PC-9 (cell line): ENCODE measurements around the gene PEX11G. TPM values are rescaled to one million over a fixed set of nuclear protein-coding genes. Genes with fewer than 3 reads are reported as not detected.
"Not testable (repeated sequence)": the region's sequence is repeated elsewhere in the genome, so short reads cannot be mapped to it uniquely, and the experiment has no call there.

ENCODE experiments used
- BruUV-seq: library from RNA; stranded (reverse); fragments of 400-500 nt; replicated peaks from 2 replicates; lab custom pipeline; 2021; lab: Mats Ljungman, UMichigan
- CTCF ChIA-PET: fragments of 300-600 bp; sonication (Branson Sonifier 250); formaldehyde crosslinking; loops from one replicate; lab custom pipeline; 2022; ENCODE audit warnings: antibody characterized with exemption; lab: Charles Lee
- POLR2A ChIA-PET: fragments of 300-600 bp; sonication (Branson Sonifier 250); formaldehyde crosslinking; loops from one replicate; lab custom pipeline; 2022; ENCODE audit warnings: antibody characterized with exemption; ENCODE audit not compliant: unreplicated experiment; lab: Charles Lee
- DNase-seq, 2 experiments: peaks; one replicate each; pipeline versions ENCODE4 v3.0.0 to v3.0.0-alpha.2; 2015 to 2022; ENCODE audit warnings: mixed read lengths in 1 of 2
- H2AFZ ChIP-seq: fragments of 200-600 bp; sonication (generic); 2 replicates; pipeline ENCODE4 v1.8.1; 2017; ENCODE audit warnings: antibody characterized with exemption
- H3F3A ChIP-seq: fragments of 200-600 bp; sonication (generic); 2 replicates; pipeline ENCODE4 v1.8.1; 2017; ENCODE audit warnings: antibody characterized with exemption, mild to moderate bottlenecking, low read depth; ENCODE audit not compliant: insufficient read depth
- H3K27ac ChIP-seq: fragments of 200-600 bp; sonication (generic); 2 replicates; pipeline ENCODE4 v1.6.1; 2016; ENCODE audit warnings: mixed run types
- H3K27me3 ChIP-seq: fragments of 200-600 bp; sonication (generic); 2 replicates; pipeline ENCODE4 v1.6.1; 2016; ENCODE audit warnings: low read depth, mixed run types; ENCODE audit not compliant: insufficient read depth
- H3K36me3 ChIP-seq: fragments of 200-600 bp; sonication (generic); 2 replicates; pipeline ENCODE4 v1.6.1; 2016; ENCODE audit warnings: low read depth, mixed run types
- H3K4me1 ChIP-seq: fragments of 200-600 bp; sonication (generic); replicated peaks from 2 replicates; pipeline ENCODE4 v1.6.1; 2016; ENCODE audit warnings: mixed run types; ENCODE audit not compliant: insufficient read depth
- H3K4me2 ChIP-seq: fragments of 200-600 bp; sonication (generic); 2 replicates; pipeline ENCODE4 v1.6.1; 2017; ENCODE audit warnings: mixed run types
- H3K4me3 ChIP-seq: fragments of 200-600 bp; sonication (generic); 2 replicates; pipeline ENCODE4 v1.6.1; 2016; ENCODE audit warnings: mixed run types
- H3K79me2 ChIP-seq: fragments of 200-600 bp; sonication (generic); 2 replicates; pipeline ENCODE4 v1.6.1; 2017; ENCODE audit warnings: low read depth, mixed run types
- H3K9me2 ChIP-seq: fragments of 200-600 bp; sonication (generic); 2 replicates; pipeline ENCODE4 v1.8.1; 2017; ENCODE audit warnings: mild to moderate bottlenecking; ENCODE audit not compliant: insufficient read depth
- H3K9me3 ChIP-seq: fragments of 200-600 bp; sonication (generic); 2 replicates; pipeline ENCODE4 v1.8.1; 2016; ENCODE audit warnings: low read depth; ENCODE audit not compliant: insufficient read depth
- H4K20me1 ChIP-seq: fragments of 200-600 bp; sonication (generic); 2 replicates; pipeline ENCODE4 v1.8.1; 2017; ENCODE audit not compliant: insufficient read depth
- CTCF ChIP-seq: fragments of 200-600 bp; sonication (generic); conservative IDR thresholded peaks from 2 replicates; pipeline ENCODE4 v1.6.1; 2017; ENCODE audit warnings: mixed run types, antibody characterized with exemption, mild to moderate bottlenecking, moderate library complexity
- EZH2 ChIP-seq: fragments of 200-600 bp; sonication (generic); IDR thresholded peaks from 2 replicates; pipeline ENCODE4 v1.8.0; 2017; ENCODE audit warnings: antibody characterized with exemption, low read depth
- intact Hi-C: fragments of 100-400 bp; cut with micrococcal nuclease; formaldehyde crosslinking; loops from one replicate; pipeline ENCODE4 v1.10.0; 2022; ENCODE audit not compliant: unreplicated experiment
- total RNA-seq: library from RNA; stranded (reverse); gene quantifications from 2 replicates; pipeline ENCODE4 v1.2.3, GENCODE V29; 2021

PEX11G gene
- total RNA-seq, 1 experiment from 2014 or later = 10.5 TPM

GRCh38 chr19:7454998-7455397 lies 33.8 kb downstream of the PEX11G start:
- Histone ChIP-seq H2AFZ (no peak overlapping the region), H3K4me2 (no peak overlapping the region), H3K9me2 (no peaks in the 10 kb centered on the region), H3K9me3 (peaks cover 15% of the 10 kb centered on the region; the same call in 1 of the 2 replicates), H3F3A (peaks cover 35% of the 10 kb centered on the region), H3K4me1 (peaks cover 17% of the 10 kb centered on the region), H3K27ac (no peak overlapping the region), H3K79me2 (peaks cover 10% of the 10 kb centered on the region; the same call in 1 of the 2 replicates), H4K20me1 (no peaks in the 10 kb centered on the region), H3K36me3 (peaks cover 47% of the 10 kb centered on the region), H3K4me3 (no peak overlapping the region), H3K27me3 (no peaks in the 10 kb centered on the region)
- no peak for TF ChIP-seq CTCF
- TF ChIP-seq EZH2 = no peak
- POLR2A ChIA-PET = interaction anchor here (0.6 kb wide), 1 partner anchor 318 kb away, joined by 4 read pairs; no protein-coding TSS in a partner anchor
- DNase-seq = no peak
- intact Hi-C loops = no loop called here
- CTCF ChIA-PET = no interaction called here
- BruUV-seq = no TSS peak

GRCh38 chr19:7450243-7451223 lies 38.3 kb downstream of the PEX11G start:
- TF ChIP-seq EZH2 (no peak), CTCF (no peak)
- Histone ChIP-seq H3K4me1 (no peaks in the 10 kb centered on the region), H3K4me2 (no peak overlapping the region), H3K27me3 (no peaks in the 10 kb centered on the region), H3K9me3 (peaks cover 15% of the 10 kb centered on the region; the same call in 1 of the 2 replicates), H3K36me3 (peaks cover 62% of the 10 kb centered on the region), H3K27ac (no peak overlapping the region), H3K9me2 (no peaks in the 10 kb centered on the region), H3K4me3 (no peak overlapping the region), H3K79me2 (peaks cover 10% of the 10 kb centered on the region; the same call in 1 of the 2 replicates), H4K20me1 (no peaks in the 10 kb centered on the region), H2AFZ (no peak overlapping the region), H3F3A (peaks cover 2% of the 10 kb centered on the region; the same call in 1 of the 2 replicates)
- intact Hi-C loops = no loop called here
- POLR2A ChIA-PET = no interaction called here
- BruUV-seq = no TSS peak
- CTCF ChIA-PET = no interaction called here
- peak in 1 of 2 experiments; percentile 46 for DNase-seq

GRCh38 chr19:7449391-7450070 lies 39.3 kb downstream of the PEX11G start:
- POLR2A ChIA-PET, H3K4me1 ChIP-seq: not testable (repeated sequence)

More at GRCh38 chr19:7449391-7450070, 39.3 kb downstream of the PEX11G start:
- CTCF ChIA-PET, intact Hi-C loops, H3K79me2 ChIP-seq, H3K4me2 ChIP-seq, H3K27ac ChIP-seq, H3F3A ChIP-seq, H3K9me2 ChIP-seq, H3K27me3 ChIP-seq, BruUV-seq, H2AFZ ChIP-seq, DNase-seq, H3K4me3 ChIP-seq, H4K20me1 ChIP-seq: not testable (repeated sequence)
- peaks cover 15% of the 10 kb centered on the region; the same call in 1 of the 2 replicates for H3K9me3 ChIP-seq
- H3K36me3 ChIP-seq = peaks cover 59% of the 10 kb centered on the region
